Activated effector memory CD4-positive, alpha-beta T cell treated with anti-CD3 and anti-CD28 coated beads, Interleukin-2, amount 50 U/mL, for 16 hours (primary cell): Measurements from ENCODE around the gene PKN1.

ENCODE experiments used
- DNase-seq: peaks from one replicate; pipeline ENCODE4 v3.0.0-alpha.2; 2020

Gene PKN1

GRCh38 chr19:14407605-14408484 is 25.3 kb upstream of the PKN1 start:
- peak; percentile 69 for DNase-seq

GRCh38 chr19:14408491-14409145 is 24.5 kb upstream of the PKN1 start:
- peak; percentile 71 for DNase-seq

- peak; percentile 69 for DNase-seq
Measured at GRCh38 chr19:14409146-14410023, 23.7 kb upstream of the PKN1 start.

- peak; percentile 78 for DNase-seq
Measured at GRCh38 chr19:14410091-14411051, 22.7 kb upstream of the PKN1 start.

GRCh38 chr19:14411161-14411937 is 21.8 kb upstream of the PKN1 start:
- DNase-seq = no peak

GRCh38 chr19:14411938-14412245 is 21.2 kb upstream of the PKN1 start:
- DNase-seq = no peak

- peak; percentile 65 for DNase-seq
Measured at GRCh38 chr19:14412324-14412995, 20.6 kb upstream of the PKN1 start.

GRCh38 chr19:14412996-14413692 is 20.0 kb upstream of the PKN1 start:
- DNase-seq = no peak

- no peak for DNase-seq
Measured at GRCh38 chr19:14413693-14414181, 19.4 kb upstream of the PKN1 start.

GRCh38 chr19:14414926-14415690 is 18.0 kb upstream of the PKN1 start:
- no peak for DNase-seq

- peak; percentile 64 for DNase-seq
Measured at GRCh38 chr19:14416817-14417231, 16.3 kb upstream of the PKN1 start.

- peak; percentile 95 for DNase-seq
Measured at GRCh38 chr19:14418856-14419105, 14.3 kb upstream of the PKN1 start.

GRCh38 chr19:14419106-14419813 is 13.8 kb upstream of the PKN1 start, which contains the start of gene DDX39A:
Gene DDX39A (minus strand): TSS chr19:14419341. CDS start chr19:14413220, 6,121 bp downstream.
- DNase-seq = peak; percentile 99

- no peak for DNase-seq
Measured at GRCh38 chr19:14425696-14426138, 7.4 kb upstream of the PKN1 start.

GRCh38 chr19:14427461-14427860 is 5.6 kb upstream of the PKN1 start:
- no peak for DNase-seq

GRCh38 chr19:14428882-14429416 is 4.2 kb upstream of the PKN1 start:
- DNase-seq = no peak

- no peak for DNase-seq
Measured at GRCh38 chr19:14430712-14431111, 2.4 kb upstream of the PKN1 start.
